B cell (primary cell): Measurements from ENCODE around the gene CELA2A. TPM values are rescaled to one million over a fixed set of nuclear protein-coding genes. Genes with fewer than 3 reads are reported as not detected.
"Not testable (repeated sequence)": the region's sequence is repeated elsewhere in the genome, so short reads cannot be mapped to it uniquely, and the experiment has no call there.

ENCODE experiments used
- ATAC-seq: fragments of 200-7000 bp; cut with Tn5 transposase; one replicate; pipeline ENCODE4 v1.10.0; 2021; ENCODE audit warnings: low read depth, mild to moderate bottlenecking, moderate number of reproducible peaks, moderate library complexity
- CTCF ChIA-PET: fragments of 350-600 bp; sonication (Branson Sonifier 250); formaldehyde crosslinking; loops from one replicate; lab custom pipeline; 2021; ENCODE audit warnings: antibody characterized with exemption, inconsistent platforms; lab: Charles Lee
- POLR2A ChIA-PET: fragments of 350-600 bp; sonication (Branson Sonifier 250); formaldehyde crosslinking; loops from one replicate; lab custom pipeline; 2021; ENCODE audit warnings: antibody characterized with exemption; lab: Charles Lee
- DNase-seq: peaks from one replicate; pipeline ENCODE4 v3.0.0; 2013
- H2AFZ ChIP-seq: 2 replicates; pipeline ENCODE4 v1.6.1; 2012; ENCODE audit warnings: mild to moderate bottlenecking, low read depth, low read length; ENCODE audit not compliant: insufficient read depth, poor library complexity, severe bottlenecking
- H3K27ac ChIP-seq, 2 donors: 1 replicate in 1 of 2; 2 replicates in 1 of 2; pipeline ENCODE4 v1.5.1; 2012 to 2013; ENCODE audit warnings: low read length in 2 of 2, mild to moderate bottlenecking in 2 of 2, moderate library complexity in 1 of 2
- H3K27me3 ChIP-seq, 4 experiments: fragments of 200-600 bp in 1 of 4; sonication (generic) in 1 of 4; replicated peaks in 1 of 4; 1 replicate in 2 of 4; 2 replicates in 2 of 4; pipeline versions ENCODE4 v1.6.1 to v1.7.0; 2013 to 2016; ENCODE audit warnings: low read length in 3 of 4, mild to moderate bottlenecking in 2 of 4, mixed read lengths in 1 of 4, moderate library complexity in 1 of 4; ENCODE audit not compliant: insufficient read depth in 4 of 4, control insufficient read depth in 3 of 4; ENCODE audit errors: control extremely low read depth in 1 of 4
- H3K36me3 ChIP-seq, 2 experiments: replicated peaks in 1 of 2; 1 replicate in 1 of 2; 2 replicates in 1 of 2; pipeline versions ENCODE4 v1.6.1 to v1.7.1; 2013; ENCODE audit warnings: low read length in 1 of 2; ENCODE audit not compliant: insufficient read depth in 2 of 2, control insufficient read depth in 1 of 2; ENCODE audit errors: control extremely low read depth in 1 of 2, extremely low read depth in 1 of 2
- H3K4me1 ChIP-seq, 2 donors: fragments of 200-600 bp in 1 of 2; sonication (generic) in 1 of 2; 1 replicate in 1 of 2; 2 replicates in 1 of 2; pipeline versions ENCODE4 v1.5.1 to v1.6.1; 2013 to 2017; ENCODE audit warnings: low read length in 2 of 2; ENCODE audit not compliant: control insufficient read depth in 2 of 2, insufficient read depth in 2 of 2
- H3K4me2 ChIP-seq: replicated peaks from 2 replicates; pipeline ENCODE3; 2012; ENCODE audit warnings: mild to moderate bottlenecking, low read depth, low read length; ENCODE audit not compliant: poor library complexity, severe bottlenecking
- H3K4me3 ChIP-seq, 5 experiments: fragments of 200-600 bp in 1 of 5; sonication (generic) in 1 of 5; 1 replicate in 3 of 5; 2 replicates in 2 of 5; pipeline versions ENCODE4 v1.5.1 to v1.7.0; 2011 to 2016; ENCODE audit warnings: low read length in 4 of 5, mild to moderate bottlenecking in 4 of 5, low read depth in 2 of 5, control low read depth in 1 of 5, moderate library complexity in 1 of 5; ENCODE audit not compliant: insufficient read depth in 1 of 5; ENCODE audit errors: control extremely low read depth in 1 of 5, extremely low read depth in 1 of 5
- H3K79me2 ChIP-seq: fragments of 200-600 bp; sonication (generic); one replicate; pipeline ENCODE4 v1.6.0; 2016; ENCODE audit warnings: low read length; ENCODE audit not compliant: control insufficient read depth, insufficient read depth
- H3K9ac ChIP-seq: fragments of 200-600 bp; sonication (generic); 2 replicates; pipeline ENCODE4 v1.6.1; 2017; ENCODE audit warnings: mild to moderate bottlenecking, low read length, moderate library complexity
- H3K9me3 ChIP-seq, 3 donors: one replicate each; pipeline versions ENCODE4 v1.6.1 to v1.7.1; 2013; ENCODE audit warnings: low read length in 2 of 3; ENCODE audit not compliant: control insufficient read depth in 2 of 3, insufficient read depth in 1 of 3; ENCODE audit errors: control extremely low read depth in 1 of 3
- H4K20me1 ChIP-seq: 2 replicates; pipeline ENCODE4 v1.6.0; 2012; ENCODE audit warnings: mild to moderate bottlenecking, low read length; ENCODE audit not compliant: insufficient read depth, control insufficient read depth, poor library complexity, severe bottlenecking
- H3K27ac Mint-ChIP-seq: one replicate; pipeline ENCODE4 v1.8.0; 2021; ENCODE audit warnings: mixed read lengths
- H3K27me3 Mint-ChIP-seq: one replicate; pipeline ENCODE4 v1.8.0; 2021; ENCODE audit warnings: mixed read lengths
- H3K4me1 Mint-ChIP-seq: one replicate; pipeline ENCODE4 v1.8.0; 2021; ENCODE audit warnings: mixed read lengths
- H3K4me3 Mint-ChIP-seq: one replicate; pipeline ENCODE4 v1.8.0; 2021; ENCODE audit warnings: mixed read lengths
- H3K9me3 Mint-ChIP-seq: one replicate; pipeline ENCODE4 v1.8.0; 2022; ENCODE audit warnings: mixed read lengths; ENCODE audit not compliant: insufficient read depth
- EZH2 ChIP-seq: IDR thresholded peaks from 2 replicates; pipeline ENCODE4 v1.6.1; 2012; ENCODE audit warnings: borderline replicate concordance, low read depth, mild to moderate bottlenecking, moderate library complexity, low read length; ENCODE audit not compliant: insufficient read depth, poor library complexity, severe bottlenecking
- whole genome bisulfite sequencing: methylation state at CpG from one replicate; pipeline ENCODE4 v1.1.5; 2013; ENCODE audit warnings: missing lambda C conversion rate; ENCODE audit not compliant: insufficient coverage; 5-methylcytosine and 5-hydroxymethylcytosine counted together
- intact Hi-C: fragments of 100-400 bp; cut with micrococcal nuclease; formaldehyde crosslinking; loops from one replicate; pipeline ENCODE4 v1.10.0; 2022
- polyA plus RNA-seq: library from polyadenylated mRNA; depleted of rRNA; stranded (reverse); fragments of >200 nt; gene quantifications from 2 replicates; pipeline ENCODE4 v1.2.3, GENCODE V29; 2012
- total RNA-seq, 2 donors: library from RNA; stranded (reverse); fragments of 120-200 nt in 1 of 2; gene quantifications; 1 replicate in 1 of 2; 2 replicates in 1 of 2; pipeline versions ENCODE4 v1.2.3 to v1.2.4, GENCODE V29; 2013 to 2022
- TF ChIP-seq, protein P1 (sequence below): fragments of 200-600 bp; IDR thresholded peaks from one replicate; pipeline ENCODE4 v1.8.0; 2022; ENCODE audit warnings: antibody characterized with exemption, mild to moderate bottlenecking

Gene CELA2A
- total and polyA plus RNA-seq, 2 donors (not counting 1 experiment from before 2014, with no cell fraction given): not detected

DNA sequence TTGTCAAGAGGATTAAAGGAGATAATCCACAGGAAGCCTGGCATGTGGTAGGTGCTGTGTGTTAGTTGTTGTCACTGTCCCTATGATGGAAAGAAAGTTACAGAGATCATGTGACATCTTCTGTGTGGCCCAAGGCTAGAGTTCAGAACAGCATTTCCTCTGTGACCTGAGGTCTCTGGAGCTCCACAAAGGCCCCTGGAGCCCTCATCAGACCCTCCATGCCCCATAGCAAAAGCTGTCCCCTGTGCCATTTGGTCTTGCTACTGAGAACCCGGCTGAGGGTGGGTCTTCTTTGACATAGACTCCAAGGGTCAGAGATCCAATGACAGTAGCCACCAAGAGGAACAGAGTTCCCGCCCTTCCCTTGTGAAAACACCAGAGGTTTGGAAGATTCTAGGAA is 27.4 kb downstream of the CELA2A start:
- no peak for TF ChIP-seq EZH2
- TF ChIP-seq, protein P1, sequence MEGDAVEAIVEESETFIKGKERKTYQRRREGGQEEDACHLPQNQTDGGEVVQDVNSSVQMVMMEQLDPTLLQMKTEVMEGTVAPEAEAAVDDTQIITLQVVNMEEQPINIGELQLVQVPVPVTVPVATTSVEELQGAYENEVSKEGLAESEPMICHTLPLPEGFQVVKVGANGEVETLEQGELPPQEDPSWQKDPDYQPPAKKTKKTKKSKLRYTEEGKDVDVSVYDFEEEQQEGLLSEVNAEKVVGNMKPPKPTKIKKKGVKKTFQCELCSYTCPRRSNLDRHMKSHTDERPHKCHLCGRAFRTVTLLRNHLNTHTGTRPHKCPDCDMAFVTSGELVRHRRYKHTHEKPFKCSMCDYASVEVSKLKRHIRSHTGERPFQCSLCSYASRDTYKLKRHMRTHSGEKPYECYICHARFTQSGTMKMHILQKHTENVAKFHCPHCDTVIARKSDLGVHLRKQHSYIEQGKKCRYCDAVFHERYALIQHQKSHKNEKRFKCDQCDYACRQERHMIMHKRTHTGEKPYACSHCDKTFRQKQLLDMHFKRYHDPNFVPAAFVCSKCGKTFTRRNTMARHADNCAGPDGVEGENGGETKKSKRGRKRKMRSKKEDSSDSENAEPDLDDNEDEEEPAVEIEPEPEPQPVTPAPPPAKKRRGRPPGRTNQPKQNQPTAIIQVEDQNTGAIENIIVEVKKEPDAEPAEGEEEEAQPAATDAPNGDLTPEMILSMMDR: no peak
- 100% methylated on average over 1 of the region's 2 CpGs for WGBS
- H3K9me3 ChIP-seq: no peaks in the 10 kb centered on the region
- no peaks in the 10 kb centered on the region for H3K4me1 Mint-ChIP-seq
- H3K27ac Mint-ChIP-seq: no peak overlapping the region
- H3K9me3 Mint-ChIP-seq: no peaks in the 10 kb centered on the region
- no peak overlapping the region for H2AFZ ChIP-seq
- H3K4me1 ChIP-seq: no peaks in the 10 kb centered on the region
- ChIA-PET CTCF (interaction anchor here (0.6 kb wide), 1 partner anchor 1457 kb away, joined by 3 read pairs; no protein-coding TSS in a partner anchor), POLR2A (no interaction called here)
- DNase-seq (no peak), ATAC-seq (no peak)
- H3K4me3 Mint-ChIP-seq: no peak overlapping the region
- H3K4me3 ChIP-seq: no peak overlapping the region
- H3K27me3 Mint-ChIP-seq: no peaks in the 10 kb centered on the region
- H3K36me3 ChIP-seq: peaks cover 0 to 2% of the 10 kb centered on the region in 2 experiments
- no peaks in the 10 kb centered on the region for H3K79me2 ChIP-seq
- no peaks in the 10 kb centered on the region for H4K20me1 ChIP-seq
- H3K27me3 ChIP-seq: no peaks in the 10 kb centered on the region
- no peak overlapping the region for H3K4me2 ChIP-seq
- no peak overlapping the region for H3K27ac ChIP-seq
- no peak overlapping the region for H3K9ac ChIP-seq
- intact Hi-C loops: no loop called here

DNA sequence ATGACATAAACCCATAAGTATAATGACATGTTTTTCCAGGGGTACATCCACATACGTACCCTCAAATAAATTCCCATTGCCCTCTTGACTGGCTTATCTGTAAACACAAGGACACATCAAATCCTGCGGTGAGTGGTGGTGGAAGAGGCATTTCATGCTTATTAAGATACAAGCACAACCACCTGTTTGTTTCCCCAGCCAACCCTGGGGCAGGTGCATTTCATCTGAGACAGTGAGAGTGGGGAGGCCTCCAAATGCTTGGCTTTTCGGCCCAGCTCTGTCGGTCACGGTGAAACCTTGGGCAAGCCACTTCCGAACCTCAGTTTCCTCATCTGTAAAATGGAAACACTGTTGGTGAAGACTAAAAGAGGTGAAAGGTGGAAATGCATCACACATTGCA is 27.9 kb downstream of the CELA2A start:
- H3K27me3 ChIP-seq, CTCF ChIA-PET, H3K36me3 ChIP-seq, H3K79me2 ChIP-seq, ATAC-seq, H2AFZ ChIP-seq, H3K4me1 Mint-ChIP-seq, H4K20me1 ChIP-seq, H3K4me2 ChIP-seq, H3K9me3 Mint-ChIP-seq, H3K27me3 Mint-ChIP-seq, H3K9me3 ChIP-seq, H3K27ac ChIP-seq, H3K4me3 Mint-ChIP-seq, DNase-seq, intact Hi-C loops, H3K4me1 ChIP-seq, POLR2A ChIA-PET, H3K9ac ChIP-seq, H3K4me3 ChIP-seq, H3K27ac Mint-ChIP-seq: not testable (repeated sequence)
- WGBS: 100% methylated on average over 2 of the region's 6 CpGs
